Fibroblast of mammary gland (primary cell): ENCODE data around the gene IGDCC3.
A peak's percentile ranks its signal among the peaks of the same experiment; 100 is the strongest.

Experiments used
- DNase-seq: peaks from one replicate; pipeline ENCODE4 v3.0.0-alpha.2; 2010; ENCODE audit warnings: low read depth
- H3K4me3 ChIP-seq: 2 replicates; pipeline ENCODE4 v1.5.1; 2011; ENCODE audit warnings: low read depth, mild to moderate bottlenecking, low read length, moderate library complexity; ENCODE audit not compliant: control insufficient read depth
- TF ChIP-seq, protein P1 (sequence below): conservative IDR thresholded peaks from 2 replicates; pipeline ENCODE4 v1.5.1; 2011; ENCODE audit warnings: low read depth, low read length, inconsistent platforms; ENCODE audit not compliant: control insufficient read depth, insufficient read depth

IGDCC3 gene

DNA sequence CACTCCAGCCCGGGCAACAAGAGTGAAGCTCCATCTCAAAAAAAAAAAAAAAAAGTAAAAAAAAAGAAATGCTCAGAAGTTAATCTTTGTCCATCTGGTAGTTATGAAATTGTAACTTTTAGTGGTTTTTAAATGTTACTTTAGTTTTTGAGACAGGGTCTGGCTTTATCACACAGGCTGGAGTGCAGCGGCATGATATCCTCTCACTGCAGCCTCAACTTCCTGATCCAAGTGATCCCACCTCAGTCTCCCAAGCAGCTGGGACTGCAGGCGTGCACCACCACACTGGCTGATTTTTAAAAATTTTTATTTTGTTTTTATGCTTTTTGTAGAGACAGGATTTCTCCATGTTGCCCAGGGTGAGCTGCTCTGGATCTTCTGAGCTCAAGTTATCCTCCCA, 72.0 kb downstream of the IGDCC3 start:
- TF ChIP-seq, protein P1, sequence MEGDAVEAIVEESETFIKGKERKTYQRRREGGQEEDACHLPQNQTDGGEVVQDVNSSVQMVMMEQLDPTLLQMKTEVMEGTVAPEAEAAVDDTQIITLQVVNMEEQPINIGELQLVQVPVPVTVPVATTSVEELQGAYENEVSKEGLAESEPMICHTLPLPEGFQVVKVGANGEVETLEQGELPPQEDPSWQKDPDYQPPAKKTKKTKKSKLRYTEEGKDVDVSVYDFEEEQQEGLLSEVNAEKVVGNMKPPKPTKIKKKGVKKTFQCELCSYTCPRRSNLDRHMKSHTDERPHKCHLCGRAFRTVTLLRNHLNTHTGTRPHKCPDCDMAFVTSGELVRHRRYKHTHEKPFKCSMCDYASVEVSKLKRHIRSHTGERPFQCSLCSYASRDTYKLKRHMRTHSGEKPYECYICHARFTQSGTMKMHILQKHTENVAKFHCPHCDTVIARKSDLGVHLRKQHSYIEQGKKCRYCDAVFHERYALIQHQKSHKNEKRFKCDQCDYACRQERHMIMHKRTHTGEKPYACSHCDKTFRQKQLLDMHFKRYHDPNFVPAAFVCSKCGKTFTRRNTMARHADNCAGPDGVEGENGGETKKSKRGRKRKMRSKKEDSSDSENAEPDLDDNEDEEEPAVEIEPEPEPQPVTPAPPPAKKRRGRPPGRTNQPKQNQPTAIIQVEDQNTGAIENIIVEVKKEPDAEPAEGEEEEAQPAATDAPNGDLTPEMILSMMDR: no peak
- no peak for DNase-seq
- H3K4me3 ChIP-seq: no peak overlapping the region

DNA sequence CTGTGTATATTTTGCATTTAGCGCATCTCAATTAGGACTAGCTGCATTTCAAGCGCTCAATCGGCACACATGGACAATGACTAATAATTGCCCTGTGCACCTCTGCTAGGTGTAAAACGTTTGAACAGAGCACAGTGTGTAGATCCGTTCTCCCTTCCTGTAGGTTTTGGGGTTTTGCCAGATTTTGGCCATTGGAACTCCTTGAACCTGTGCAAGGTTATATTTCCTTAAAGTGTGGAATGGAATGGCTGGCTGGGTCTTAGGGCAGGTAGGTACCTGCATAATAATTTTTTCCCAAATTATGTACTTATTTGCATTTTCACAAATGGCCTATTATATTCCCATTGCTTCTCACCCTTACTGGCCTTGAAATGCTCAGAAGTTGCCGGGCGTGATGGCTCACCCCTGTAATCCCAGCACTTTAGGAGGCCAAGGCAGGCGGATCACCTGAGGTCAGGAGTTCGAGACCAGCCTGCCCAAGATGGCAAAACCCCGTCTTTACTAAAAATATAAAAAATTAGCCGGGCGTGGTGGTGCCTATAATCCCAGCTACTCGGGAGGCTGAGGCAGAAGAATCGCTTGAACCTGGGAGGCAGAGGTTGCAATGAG, 72.5 kb downstream of the IGDCC3 start:
- no peak for DNase-seq
- TF ChIP-seq, protein P1: no peak
- no peak overlapping the region for H3K4me3 ChIP-seq

DNA sequence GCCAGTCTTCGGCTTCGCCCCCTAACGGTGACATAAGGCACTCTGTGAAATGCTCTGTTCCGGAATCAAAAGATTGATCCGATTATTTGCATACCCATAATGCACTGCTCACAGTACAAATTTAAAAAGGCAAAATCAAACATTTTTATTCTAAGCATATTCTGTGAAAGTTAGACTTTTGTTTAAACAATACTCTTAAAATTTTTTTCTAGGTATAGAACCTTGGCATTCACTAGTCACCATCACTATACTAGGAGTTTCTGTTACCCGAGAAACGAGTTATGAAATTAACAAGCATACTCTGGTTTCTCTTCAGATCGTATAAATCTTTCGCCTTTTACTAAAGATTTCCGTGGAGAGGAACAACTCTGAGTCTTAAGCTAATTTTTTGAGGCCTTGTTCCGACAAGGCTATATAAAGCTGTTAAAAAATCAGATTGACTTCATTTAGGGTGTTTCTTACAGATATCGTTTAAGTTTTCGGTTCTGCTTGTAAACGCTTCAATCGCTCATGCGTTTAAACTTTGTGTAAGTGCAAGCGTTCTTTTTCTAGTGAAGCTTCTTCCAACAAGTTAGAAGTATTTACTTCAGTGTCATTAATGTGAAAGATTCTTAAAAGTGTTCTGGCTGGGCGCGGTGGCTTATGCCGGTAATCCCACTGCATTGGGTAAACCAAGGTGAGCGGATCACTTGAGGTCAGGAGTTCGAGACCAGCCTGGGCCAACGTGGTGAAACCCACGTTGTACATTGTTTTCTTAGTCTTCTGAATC, 73.2 kb downstream of the IGDCC3 start, which contains the start of gene RNU5B-1:
TSS of gene RNU5B-1 (plus strand) at position 297 of the 769 bp plus-strand sequence.
- peak; percentile 98 for DNase-seq
- TF ChIP-seq, protein P1: peak; percentile 95
- peak within 1 kb of the TSS; percentile 48 for H3K4me3 ChIP-seq

DNA sequence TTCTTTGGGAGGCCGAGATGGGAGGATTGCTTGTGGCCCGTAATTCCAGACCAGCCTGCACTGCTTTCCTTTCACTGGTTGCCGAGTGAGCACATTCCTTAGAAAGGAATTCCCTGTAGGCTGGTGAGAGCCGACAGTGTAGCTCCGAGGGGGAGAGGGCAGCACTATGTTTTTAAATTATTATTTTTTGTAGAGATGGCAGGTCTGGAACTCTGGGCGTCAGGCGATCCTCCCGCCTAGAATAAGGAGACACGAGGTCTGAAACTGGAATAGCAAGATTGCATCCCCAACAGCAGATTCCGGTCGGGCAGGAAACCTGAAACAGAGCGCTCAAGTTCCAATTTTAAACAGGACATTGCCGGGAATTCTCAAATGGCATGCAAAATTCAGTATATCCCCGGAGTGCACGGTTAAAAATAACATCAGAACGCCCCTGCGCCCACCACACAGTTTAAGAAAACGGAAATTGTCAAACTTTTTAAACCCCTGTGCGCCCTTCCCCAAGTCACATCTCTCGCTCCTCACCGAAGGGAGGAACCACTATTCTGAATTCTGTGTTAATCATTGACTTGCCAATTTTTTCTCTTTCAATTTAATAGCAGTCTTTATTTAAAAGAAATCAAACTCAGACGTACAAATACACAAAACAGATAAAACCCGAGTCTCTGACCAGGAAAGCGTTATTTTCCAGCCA, 74.0 kb downstream of the IGDCC3 start:
- TF ChIP-seq, protein P1: no peak
- H3K4me3 ChIP-seq: peak overlapping the region; percentile 48
- peak; percentile 57 for DNase-seq

- TF ChIP-seq, protein P1: no peak
- no peak for DNase-seq
These were observed 75.7 kb downstream of the IGDCC3 start for GRCh38 chr15:65302061-65302460.

DNA sequence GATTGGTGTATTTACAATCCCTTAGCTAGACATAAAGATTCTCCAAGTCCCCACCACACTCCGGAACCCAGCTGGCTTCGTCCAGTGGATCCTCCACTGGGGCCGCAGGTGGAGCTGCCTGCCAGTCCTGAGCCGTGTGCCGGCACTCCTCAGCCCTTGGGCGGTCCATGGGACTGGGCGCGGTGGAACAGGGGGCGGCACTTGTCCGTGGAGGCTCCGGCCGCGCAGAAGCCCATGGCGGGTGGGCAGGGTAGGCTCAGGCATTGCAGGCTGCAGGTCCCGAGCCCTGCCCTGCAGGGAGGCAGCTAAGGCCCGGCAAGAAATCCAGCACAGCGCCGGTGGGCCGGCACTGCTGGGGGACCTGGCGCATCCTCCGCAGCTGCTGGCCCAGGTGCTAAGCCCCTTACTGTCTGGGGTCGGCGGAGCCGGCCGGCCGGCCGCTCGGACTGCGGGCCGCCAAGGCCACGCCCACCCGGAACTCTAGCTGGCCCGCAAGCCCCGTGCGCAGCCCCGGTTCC, 76.8 kb downstream of the IGDCC3 start:
- TF ChIP-seq, protein P1: no peak
- no peak overlapping the region for H3K4me3 ChIP-seq
- no peak for DNase-seq

More at GRCh38 chr15:65302061-65302460, 75.7 kb downstream of the IGDCC3 start:
- H3K4me3 ChIP-seq: no peak overlapping the region
